SK-N-SH (cell line): ENCODE data around the gene NTNG1.

Experiments used
- CTCF ChIP-seq: fragments of 200-600 bp; sonication (generic); IDR thresholded peaks from 2 replicates; pipeline ENCODE4 v1.6.1; 2017; ENCODE audit warnings: antibody characterized with exemption, mild to moderate bottlenecking, moderate library complexity
- GABPA ChIP-seq: IDR thresholded peaks from 2 replicates; pipeline ENCODE4 v1.4.0; 2012; ENCODE audit warnings: low read depth, mild to moderate bottlenecking
- MAX ChIP-seq: IDR thresholded peaks from 2 replicates; pipeline ENCODE4 v1.4.0; 2012; ENCODE audit warnings: low read depth
- NFIC ChIP-seq: IDR thresholded peaks from 2 replicates; pipeline ENCODE4 v1.4.0; 2012; ENCODE audit warnings: borderline replicate concordance
- PBX3 ChIP-seq: IDR thresholded peaks from 2 replicates; pipeline ENCODE4; 2012
- RAD21 ChIP-seq: IDR thresholded peaks from 2 replicates; pipeline ENCODE4 v1.6.1; 2012; ENCODE audit warnings: mild to moderate bottlenecking, low read length
- RFX5 ChIP-seq: IDR thresholded peaks from 2 replicates; pipeline ENCODE4 v1.6.1; 2012; ENCODE audit warnings: mild to moderate bottlenecking, improper control_type of control experiment, low read length
- YY1 ChIP-seq: IDR thresholded peaks from 2 replicates; pipeline ENCODE4 v1.4.0; 2012; ENCODE audit warnings: low read depth, mild to moderate bottlenecking

GRCh38 chr1:107464827-107465226, 324.0 kb downstream of the NTNG1 start:
- TF ChIP-seq RAD21, result no peak
- TF ChIP-seq CTCF, result no peak
- no peak for TF ChIP-seq PBX3
- no peak for TF ChIP-seq MAX
- no peak for TF ChIP-seq NFIC
- no peak for TF ChIP-seq YY1
- TF ChIP-seq RFX5, result no peak
- no peak for TF ChIP-seq GABPA
